CD4-positive, alpha-beta T cell (primary cell): Measurements from ENCODE around the gene NAA15. TPM values are rescaled to one million over a fixed set of nuclear protein-coding genes. Genes with fewer than 3 reads are reported as not detected.
"Not testable (repeated sequence)": the region's sequence is repeated elsewhere in the genome, so short reads cannot be mapped to it uniquely, and the experiment has no call there.

ENCODE experiments used
- ATAC-seq: fragments of 200-7000 bp; cut with Tn5 transposase; one replicate; pipeline ENCODE4 v1.10.0; 2022; ENCODE audit warnings: mild to moderate bottlenecking; ENCODE audit not compliant: poor library complexity
- CTCF ChIA-PET: fragments of 350-600 bp; sonication (Branson Sonifier 250); formaldehyde crosslinking; loops from one replicate; lab custom pipeline; 2021; ENCODE audit warnings: antibody characterized with exemption, inconsistent platforms; lab: Charles Lee
- POLR2A ChIA-PET: fragments of 350-600 bp; sonication (Branson Sonifier 250); formaldehyde crosslinking; loops from one replicate; lab custom pipeline; 2021; ENCODE audit warnings: antibody characterized with exemption, inconsistent platforms; lab: Charles Lee
- DNase-seq, 14 experiments: peaks; one replicate each; pipeline ENCODE4 v3.0.0-alpha.2; 2013 to 2020; ENCODE audit warnings: mixed read lengths in 2 of 14
- H3K27ac ChIP-seq, 2 donors: one replicate each; pipeline versions ENCODE4 v1.5.1 to v1.7.0; 2013; ENCODE audit warnings: low read length in 2 of 2, low read depth in 1 of 2, mild to moderate bottlenecking in 1 of 2
- H3K27me3 ChIP-seq, 2 experiments: 1 replicate in 1 of 2; 2 replicates in 1 of 2; pipeline versions ENCODE4 v1.6.1 to v1.7.0; 2013; ENCODE audit warnings: low read length in 2 of 2, control low read depth in 1 of 2, mild to moderate bottlenecking in 1 of 2, moderate library complexity in 1 of 2; ENCODE audit not compliant: insufficient read depth in 2 of 2, control insufficient read depth in 1 of 2
- H3K36me3 ChIP-seq: one replicate; pipeline ENCODE4 v1.6.1; 2013; ENCODE audit warnings: low read length, control low read depth; ENCODE audit not compliant: insufficient read depth
- H3K4me1 ChIP-seq: one replicate; pipeline ENCODE4 v1.6.1; 2013; ENCODE audit warnings: low read length, control low read depth; ENCODE audit not compliant: insufficient read depth
- H3K4me3 ChIP-seq: one replicate; pipeline ENCODE4 v1.5.1; 2013; ENCODE audit warnings: mild to moderate bottlenecking, low read length, moderate library complexity
- H3K9me3 ChIP-seq, 2 experiments: 1 replicate in 1 of 2; 2 replicates in 1 of 2; pipeline versions ENCODE4 v1.6.1 to v1.7.0; 2013; ENCODE audit warnings: low read length in 2 of 2, mild to moderate bottlenecking in 2 of 2, control low read depth in 1 of 2, moderate library complexity in 1 of 2; ENCODE audit not compliant: control insufficient read depth in 1 of 2, insufficient read depth in 1 of 2
- H3K27ac Mint-ChIP-seq: one replicate; pipeline ENCODE4 v1.8.0; 2020; ENCODE audit warnings: mixed read lengths
- H3K27me3 Mint-ChIP-seq: one replicate; pipeline ENCODE4 v1.8.0; 2021; ENCODE audit warnings: mixed read lengths
- H3K36me3 Mint-ChIP-seq: one replicate; pipeline ENCODE4 v1.8.0; 2021; ENCODE audit warnings: low read depth, mixed read lengths
- H3K4me1 Mint-ChIP-seq: one replicate; pipeline ENCODE4 v1.8.0; 2021; ENCODE audit warnings: low read depth, mixed read lengths
- H3K4me3 Mint-ChIP-seq: one replicate; pipeline ENCODE4 v1.8.0; 2020; ENCODE audit warnings: mild to moderate bottlenecking, mixed read lengths
- H3K9me3 Mint-ChIP-seq: one replicate; pipeline ENCODE4 v1.8.0; 2020; ENCODE audit warnings: mixed read lengths
- intact Hi-C, 2 experiments: fragments of 100-400 bp; cut with DNase I in 1 of 2; cut with micrococcal nuclease in 1 of 2; formaldehyde crosslinking; loops; one replicate each; pipeline versions ENCODE4 v1.15.1 to v1.9.0; 2023 to 2025; cut with DNase I, micrococcal nuclease
- polyA plus RNA-seq, 2 donors: library from polyadenylated mRNA; unstranded; fragments of 120-200 nt; gene quantifications; one replicate each; pipeline ENCODE4 v1.2.1, GENCODE V29; 2013
- total RNA-seq, 174 experiments: library from RNA in 2 of 174; stranded (reverse) in 2 of 174; gene quantifications; one replicate each; pipeline ENCODE4 v1.2.3 and lab custom pipeline; 2021 to 2026
- TF ChIP-seq, protein P1 (sequence below): fragments of 200-600 bp; IDR thresholded peaks from one replicate; pipeline ENCODE4 v1.8.0; 2022; ENCODE audit warnings: antibody characterized with exemption, mild to moderate bottlenecking

NAA15 gene
- total RNA-seq (10 to 100 TPM; 54.2 to 57.1 TPM), total RNA-seq (lab: John Stamatoyannopoulos, UW) (77.3 to 449 (median 113) reads per million in 172 experiments)
- polyA plus RNA-seq (2013, experiment 1 of 2) = 19.7 TPM
- polyA plus RNA-seq (2013, experiment 2 of 2) = 32.2 TPM

GRCh38 chr4:139301113-139301820, at the start of gene NAA15:
TSS of gene NAA15 (plus strand) at chr4:139301505. CDS start at chr4:139301778, 273 bp downstream.
- DNase-seq = peak; percentile 95 to 99 (median 96)
- Histone ChIP-seq H3K9me3 (no peaks in the 10 kb centered on the region), H3K4me3 (peak within 1 kb of the TSS; percentile 91), H3K4me1 (peaks cover 26% of the 10 kb centered on the region), H3K27ac (peak within 1 kb of the TSS; percentile 97 to 98), H3K36me3 (peaks cover 3% of the 10 kb centered on the region), H3K27me3 (no peaks in the 10 kb centered on the region)
- ChIA-PET CTCF (interaction anchor here (0.5 to 2.9 kb wide), 12 partner anchors 9 to 285 kb away, joined by 3 to 14 read pairs (median 4); no protein-coding TSS in a partner anchor), POLR2A (interaction anchor here (0.6 to 4.2 kb wide), 23 partner anchors 9 to 1223 kb away, joined by 3 to 61 read pairs (median 6); partner anchors contain the start of genes ELF2, ELMOD2, NOCT and RAB33B)
- Mint-ChIP-seq H3K4me3 (peak within 1 kb of the TSS; percentile 95), H3K9me3 (no peaks in the 10 kb centered on the region), H3K27ac (peak within 1 kb of the TSS; percentile 94), H3K4me1 (peaks cover 67% of the 10 kb centered on the region), H3K27me3 (no peaks in the 10 kb centered on the region), H3K36me3 (peaks cover 44% of the 10 kb centered on the region)
- TF ChIP-seq, protein P1, sequence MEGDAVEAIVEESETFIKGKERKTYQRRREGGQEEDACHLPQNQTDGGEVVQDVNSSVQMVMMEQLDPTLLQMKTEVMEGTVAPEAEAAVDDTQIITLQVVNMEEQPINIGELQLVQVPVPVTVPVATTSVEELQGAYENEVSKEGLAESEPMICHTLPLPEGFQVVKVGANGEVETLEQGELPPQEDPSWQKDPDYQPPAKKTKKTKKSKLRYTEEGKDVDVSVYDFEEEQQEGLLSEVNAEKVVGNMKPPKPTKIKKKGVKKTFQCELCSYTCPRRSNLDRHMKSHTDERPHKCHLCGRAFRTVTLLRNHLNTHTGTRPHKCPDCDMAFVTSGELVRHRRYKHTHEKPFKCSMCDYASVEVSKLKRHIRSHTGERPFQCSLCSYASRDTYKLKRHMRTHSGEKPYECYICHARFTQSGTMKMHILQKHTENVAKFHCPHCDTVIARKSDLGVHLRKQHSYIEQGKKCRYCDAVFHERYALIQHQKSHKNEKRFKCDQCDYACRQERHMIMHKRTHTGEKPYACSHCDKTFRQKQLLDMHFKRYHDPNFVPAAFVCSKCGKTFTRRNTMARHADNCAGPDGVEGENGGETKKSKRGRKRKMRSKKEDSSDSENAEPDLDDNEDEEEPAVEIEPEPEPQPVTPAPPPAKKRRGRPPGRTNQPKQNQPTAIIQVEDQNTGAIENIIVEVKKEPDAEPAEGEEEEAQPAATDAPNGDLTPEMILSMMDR = no peak
- intact Hi-C loops = loop anchor here (1.0 to 10.0 kb wide), 9 partner anchors 41 to 1074 kb away; partner anchors contain the start of genes ELF2 (in 1 of the 2), MAML3 (in 1 of the 2), NOCT (in 1 of the 2) and SCOC (in 1 of the 2)
- peak; percentile 86 for ATAC-seq

DNA sequence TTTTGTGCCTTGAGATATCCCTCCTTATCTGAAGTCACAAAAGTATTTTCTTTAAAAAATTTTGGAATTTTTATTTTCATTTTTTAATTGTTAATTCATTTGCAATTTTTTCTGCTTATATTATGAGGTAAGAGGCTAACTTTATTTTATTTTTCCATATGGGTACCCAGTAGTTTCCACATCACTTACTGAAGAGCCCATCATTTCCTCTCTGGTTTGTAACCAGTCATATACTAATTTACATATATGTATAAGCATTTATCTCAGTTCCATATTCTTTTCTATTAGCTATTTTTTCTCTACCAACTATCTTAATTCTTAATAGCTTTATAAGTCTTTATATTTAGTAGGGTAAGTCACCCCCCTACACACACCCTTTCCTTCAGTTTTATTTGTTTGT, 48.3 kb upstream of the NAA15 start:
- Mint-ChIP-seq H3K9me3 (no peaks in the 10 kb centered on the region), H3K4me1 (no peaks in the 10 kb centered on the region), H3K27me3 (no peaks in the 10 kb centered on the region), H3K4me3 (no peak overlapping the region), H3K27ac (no peak overlapping the region), H3K36me3 (no peaks in the 10 kb centered on the region)
- CTCF ChIA-PET = interaction anchor here (1.3 kb wide), 2 partner anchors 9 to 14 kb away, joined by 3 to 4 read pairs; no protein-coding TSS in a partner anchor
- no peaks in the 10 kb centered on the region for H3K36me3 ChIP-seq
- TF ChIP-seq, protein P1 = no peak
- ATAC-seq (no peak), DNase-seq (no peak)
- POLR2A ChIA-PET = no interaction called here
- intact Hi-C loops = no loop called here
- H3K27ac ChIP-seq = no peak overlapping the region
- H3K4me3 ChIP-seq = no peak overlapping the region
- H3K27me3 ChIP-seq = no peaks in the 10 kb centered on the region
- H3K9me3 ChIP-seq = no peaks in the 10 kb centered on the region
- H3K4me1 ChIP-seq = no peaks in the 10 kb centered on the region

DNA sequence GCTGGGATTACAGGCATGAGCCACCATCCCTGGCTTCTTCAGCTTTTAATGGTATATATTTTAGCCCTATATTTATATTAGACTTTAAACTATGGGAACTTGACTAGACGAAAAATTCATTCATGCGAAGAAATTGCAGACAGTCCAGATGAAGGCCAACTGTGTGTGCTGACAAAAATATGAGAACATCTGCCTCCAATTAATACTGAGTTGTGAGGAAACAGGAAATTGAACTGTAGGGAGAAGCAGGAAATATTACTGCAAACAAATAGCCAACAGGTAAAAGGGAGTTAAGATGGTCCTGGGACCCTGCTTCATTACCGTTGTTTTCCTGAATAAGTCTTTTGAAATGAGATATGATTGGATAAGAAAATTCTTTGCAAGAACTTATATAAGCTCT, 47.6 kb upstream of the NAA15 start:
- Histone ChIP-seq H3K27ac (no peak overlapping the region), H3K27me3 (no peaks in the 10 kb centered on the region), H3K4me3 (no peak overlapping the region), H3K9me3 (no peaks in the 10 kb centered on the region), H3K4me1 (no peaks in the 10 kb centered on the region), H3K36me3 (no peaks in the 10 kb centered on the region)
- Mint-ChIP-seq H3K27me3 (no peaks in the 10 kb centered on the region), H3K4me1 (no peaks in the 10 kb centered on the region), H3K9me3 (no peaks in the 10 kb centered on the region), H3K4me3 (no peak overlapping the region), H3K27ac (no peak overlapping the region), H3K36me3 (no peaks in the 10 kb centered on the region)
- TF ChIP-seq, protein P1 = no peak
- intact Hi-C loops = no loop called here
- DNase-seq = no peak
- ATAC-seq = no peak
- ChIA-PET POLR2A (no interaction called here), CTCF (interaction anchor here (1.3 kb wide), 2 partner anchors 9 to 13 kb away, joined by 3 to 4 read pairs; no protein-coding TSS in a partner anchor)

- H3K4me1 ChIP-seq, H3K9me3 ChIP-seq, H3K9me3 Mint-ChIP-seq, H3K27ac ChIP-seq, H3K36me3 ChIP-seq, POLR2A ChIA-PET, intact Hi-C loops, H3K4me3 ChIP-seq, H3K27ac Mint-ChIP-seq, H3K36me3 Mint-ChIP-seq, ATAC-seq, DNase-seq, H3K4me1 Mint-ChIP-seq, CTCF ChIA-PET, H3K27me3 Mint-ChIP-seq, H3K4me3 Mint-ChIP-seq, H3K27me3 ChIP-seq: not testable (repeated sequence)
Observed at GRCh38 chr4:139255581-139255980, 45.7 kb upstream of the NAA15 start.
